GM12878 (cell line): ENCODE results near the gene CEP120. TPM values are rescaled to one million over a fixed set of nuclear protein-coding genes. Genes with fewer than 3 reads are reported as not detected.

Experiments used
- BACH1 ChIP-seq: fragments of 450-650 bp; IDR thresholded peaks from 2 replicates; pipeline ENCODE4 v1.6.1; 2017; ENCODE audit warnings: mild to moderate bottlenecking, borderline replicate concordance
- BCL11A ChIP-seq: IDR thresholded peaks from 2 replicates; pipeline ENCODE4 v1.6.1; 2011; ENCODE audit warnings: low read depth, low read length
- CBX3 ChIP-seq: fragments of 200-600 bp; sonication (generic); IDR thresholded peaks from 2 replicates; pipeline ENCODE4 v1.6.1; 2016; ENCODE audit warnings: low read depth, borderline replicate concordance
- CHD2 ChIP-seq: IDR thresholded peaks from 2 replicates; pipeline ENCODE4 v1.6.1; 2011; ENCODE audit warnings: low read depth, low read length, improper control_type of control experiment, borderline replicate concordance
- CREM ChIP-seq: IDR thresholded peaks from 2 replicates; pipeline ENCODE4 v1.6.1; 2014; ENCODE audit warnings: antibody characterized with exemption, low read depth
- CTCF ChIP-seq, 3 experiments: IDR thresholded peaks in 2 of 3; conservative IDR thresholded peaks in 1 of 3; 2 replicates each; pipeline ENCODE4 v1.5.1; 2011; ENCODE audit warnings: low read depth in 3 of 3, low read length in 3 of 3, mild to moderate bottlenecking in 3 of 3, control low read depth in 2 of 3, moderate library complexity in 2 of 3, inconsistent platforms in 1 of 3, mixed read lengths in 1 of 3; ENCODE audit not compliant: control insufficient read depth in 2 of 3, insufficient read depth in 1 of 3; ENCODE audit errors: extremely low read depth in 1 of 3
- DPF2 ChIP-seq: fragments of 450-650 bp; IDR thresholded peaks from 2 replicates; pipeline ENCODE4 v1.6.1; 2017; ENCODE audit warnings: mild to moderate bottlenecking
- EP300 ChIP-seq, 2 experiments: fragments of 150-350 bp in 1 of 2; IDR thresholded peaks; 2 replicates each; pipeline ENCODE4 v1.6.1; 2011 to 2012; ENCODE audit warnings: low read depth in 2 of 2, low read length in 2 of 2, borderline replicate concordance in 1 of 2, improper control_type of control experiment in 1 of 2, inconsistent platforms in 1 of 2; ENCODE audit not compliant: control insufficient read depth in 1 of 2
- HDGF ChIP-seq: fragments of 450-650 bp; IDR thresholded peaks from 2 replicates; pipeline ENCODE4 v1.6.1; 2016; ENCODE audit warnings: antibody characterized with exemption
- MAX ChIP-seq: IDR thresholded peaks from 2 replicates; pipeline ENCODE4 v1.6.1; 2012; ENCODE audit warnings: low read depth, low read length, improper control_type of control experiment
- MEF2B ChIP-seq: fragments of 450-650 bp; IDR thresholded peaks from 2 replicates; pipeline ENCODE4 v1.6.1; 2018; ENCODE audit warnings: mild to moderate bottlenecking, moderate library complexity; ENCODE audit not compliant: partially characterized antibody, poor library complexity, severe bottlenecking
- NBN ChIP-seq: fragments of 450-650 bp; IDR thresholded peaks from 2 replicates; pipeline ENCODE4 v1.6.1; 2016
- NFIC ChIP-seq: IDR thresholded peaks from 2 replicates; pipeline ENCODE4 v1.6.1; 2012; ENCODE audit warnings: low read depth, mild to moderate bottlenecking, inconsistent platforms, low read length, moderate library complexity
- NFYA ChIP-seq: IDR thresholded peaks from 2 replicates; pipeline ENCODE4 v1.6.1; 2011; ENCODE audit warnings: low read depth, mild to moderate bottlenecking, low read length, improper control_type of control experiment, borderline replicate concordance
- NKRF ChIP-seq: fragments of 450-650 bp; conservative IDR thresholded peaks from 2 replicates; pipeline ENCODE4 v1.6.1; 2017; ENCODE audit warnings: mild to moderate bottlenecking, moderate library complexity
- RAD21 ChIP-seq: IDR thresholded peaks from 2 replicates; pipeline ENCODE4 v1.6.1; 2011; ENCODE audit warnings: mild to moderate bottlenecking, low read depth, low read length, moderate library complexity; ENCODE audit not compliant: insufficient read depth
- SIN3A ChIP-seq: IDR thresholded peaks from 2 replicates; pipeline ENCODE4 v1.6.1; 2012; ENCODE audit warnings: low read depth, low read length, improper control_type of control experiment
- SIX5 ChIP-seq: IDR thresholded peaks from 2 replicates; pipeline ENCODE4 v1.6.1; 2011; ENCODE audit warnings: mild to moderate bottlenecking, low read depth, low read length, moderate library complexity; ENCODE audit not compliant: severe bottlenecking
- SREBF1 ChIP-seq: IDR thresholded peaks from 2 replicates; pipeline ENCODE4 v1.6.1; 2012; ENCODE audit warnings: mild to moderate bottlenecking, low read length
- YY1 ChIP-seq: IDR thresholded peaks from 2 replicates; pipeline ENCODE4 v1.6.1; 2011; ENCODE audit warnings: low read depth, mild to moderate bottlenecking, low read length
- ZBTB4 ChIP-seq: fragments of 450-650 bp; formaldehyde crosslinking; IDR thresholded peaks from 2 replicates; pipeline ENCODE4 v1.4.0; 2022; ENCODE audit warnings: mild to moderate bottlenecking, moderate library complexity
- ZZZ3 ChIP-seq: IDR thresholded peaks from 2 replicates; pipeline ENCODE4 v1.6.1; 2011; ENCODE audit warnings: low read depth; ENCODE audit not compliant: control insufficient read depth, insufficient read length
- polyA plus RNA-seq, 11 experiments: library from polyadenylated mRNA; depleted of rRNA in 4 of 11; unstranded in 6 of 11; stranded (reverse) in 5 of 11; fragments of >200 nt; fragmentation: Nextera tagmentation in 4 of 11; fragmentation: Illumina TruSeq in 1 of 11; extraction: Ambion mirVana in 4 of 11; extraction: Trizol in 1 of 11; gene quantifications; 1 replicate in 1 of 11; 2 replicates in 10 of 11; pipeline versions ENCODE4 v1.2.1 to v1.2.3, GENCODE V29; 2011 to 2016; ENCODE audit warnings: inconsistent platforms in 2 of 11, missing spikeins in 2 of 11, low read depth in 1 of 11
- total RNA-seq, 4 experiments: library from RNA; depleted of rRNA in 3 of 4; stranded (reverse); fragments of >200 nt in 3 of 4; fragmentation: Illumina TruSeq in 1 of 4; extraction: Trizol in 1 of 4; gene quantifications; 2 replicates each; pipeline versions ENCODE4 v1.2.1 to v1.2.3, GENCODE V29; 2013 to 2021

CEP120 gene
- total and polyA plus RNA-seq, 10 of the 15 experiments (the other 5 are each of a cell fraction or from before 2014, with no cell fraction given), result 4.1 to 23.0 (median 13.1) TPM

- no peak for TF ChIP-seq NFYA
- TF ChIP-seq MAX, result peak; percentile 50; the same call in 1 of the 2 replicates
- no peak for TF ChIP-seq ZBTB4 (CRISPR knock-in tag)
- TF ChIP-seq SIX5, result no peak
- TF ChIP-seq HDGF, result 0 out of 2 replicates have a peak, but pooled peaks have one; percentile 55
- peak; percentile 75 for TF ChIP-seq NFIC
- TF ChIP-seq MEF2B, result no peak
- TF ChIP-seq CTCF (IDR thresholded peaks at IDR 0.05 in 2 of 3, conservative IDR thresholded peaks at IDR 0.05 in 1 of 3; ENCODE audit: control insufficient read depth in 2 of 3, extremely low read depth in 1 of 3, insufficient read depth in 1 of 3, low read depth in 3 of 3, low read length in 3 of 3), result peak; percentile 81 to 99 (median 95); a peak in 5 of 6 replicates
- peak; percentile 75 for TF ChIP-seq CHD2
- no peak for TF ChIP-seq DPF2
- peak; percentile 84 for TF ChIP-seq YY1
- peak; percentile 80; the same call in 1 of the 2 replicates for TF ChIP-seq SIN3A
- TF ChIP-seq NBN, result peak; percentile 91
- no peak for TF ChIP-seq ZZZ3
- peak in 1 of 2 experiments; percentile 44; a peak in 1 of 4 replicates for TF ChIP-seq EP300 (IDR thresholded peaks at IDR 0.05; ENCODE audit: borderline replicate concordance in 1 of 2, control insufficient read depth in 1 of 2, low read depth in 2 of 2, low read length in 2 of 2)
- TF ChIP-seq BCL11A, result peak; percentile 56
- TF ChIP-seq CBX3, result no peak
- no peak for TF ChIP-seq NKRF
- TF ChIP-seq RAD21, result peak; percentile 65
- peak; percentile 73; the same call in 1 of the 2 replicates for TF ChIP-seq BACH1
- no peak for TF ChIP-seq SREBF1
- TF ChIP-seq CREM, result peak; percentile 70; the same call in 1 of the 2 replicates
Observed at GRCh38 chr5:123423278-123424149, at the start of gene CEP120 (continued).
